IPS-15b (cell line): Measurements from ENCODE around the gene QDPR.

Experiments
- H3K27me3 ChIP-seq: one replicate; pipeline ENCODE4 v1.6.1; 2013; ENCODE audit warnings: low read length; ENCODE audit not compliant: control insufficient read depth, insufficient read depth
- H3K36me3 ChIP-seq: one replicate; pipeline ENCODE4 v1.6.1; 2013; ENCODE audit warnings: low read length; ENCODE audit not compliant: control insufficient read depth, insufficient read depth
- H3K4me1 ChIP-seq: one replicate; pipeline ENCODE4 v1.6.1; 2013; ENCODE audit warnings: mild to moderate bottlenecking, low read length; ENCODE audit not compliant: control insufficient read depth, insufficient read depth
- H3K4me3 ChIP-seq: one replicate; pipeline ENCODE4 v1.5.1; 2013; ENCODE audit warnings: low read depth, low read length
- H3K9ac ChIP-seq: one replicate; pipeline ENCODE4 v1.6.1; 2013; ENCODE audit warnings: low read depth, mild to moderate bottlenecking, low read length
- H3K9me3 ChIP-seq: one replicate; pipeline ENCODE4 v1.6.1; 2013; ENCODE audit warnings: mild to moderate bottlenecking, low read length; ENCODE audit not compliant: control insufficient read depth, insufficient read depth

Gene QDPR

GRCh38 chr4:17480955-17481354, 30.9 kb downstream of the QDPR start:
- Histone ChIP-seq H3K4me3 (no peak overlapping the region), H3K4me1 (no peaks in the 10 kb centered on the region), H3K9me3 (no peaks in the 10 kb centered on the region), H3K9ac (no peak overlapping the region), H3K36me3 (no peaks in the 10 kb centered on the region), H3K27me3 (no peaks in the 10 kb centered on the region)

DNA sequence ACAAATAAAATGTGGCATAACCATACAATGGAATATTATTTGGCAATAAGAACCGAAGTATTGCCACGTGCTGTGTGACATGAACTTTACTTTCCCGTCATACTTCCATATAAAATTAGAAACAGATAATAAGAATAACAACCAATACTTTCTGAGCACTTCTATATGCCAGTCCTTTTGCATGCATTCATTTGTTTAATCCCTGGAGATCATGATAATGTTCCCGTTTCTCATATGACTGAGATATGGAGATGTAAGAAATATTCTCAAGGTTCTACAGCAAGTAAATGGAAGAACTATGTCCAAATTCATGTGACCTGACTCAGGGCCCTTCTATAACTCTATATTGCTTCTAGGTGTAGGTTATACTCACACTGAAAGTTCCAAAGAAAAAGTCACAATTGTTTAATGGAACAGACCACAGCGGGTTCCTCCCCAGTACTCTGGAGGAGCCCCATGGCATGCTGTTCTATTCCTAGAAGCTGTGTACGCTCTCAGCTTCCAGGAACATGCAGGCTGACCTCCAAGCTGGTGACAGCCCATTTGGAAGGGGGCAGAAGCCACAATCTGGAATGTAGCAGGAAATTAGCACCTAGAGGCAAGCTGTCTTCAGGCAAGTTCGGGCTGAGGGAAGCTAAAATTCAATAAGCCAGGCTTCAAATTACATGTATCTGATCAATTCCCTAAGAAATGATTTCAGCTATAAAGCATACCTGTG, 31.5 kb downstream of the QDPR start:
- Histone ChIP-seq H3K4me1 (no peaks in the 10 kb centered on the region), H3K27me3 (no peaks in the 10 kb centered on the region), H3K9ac (no peak overlapping the region), H3K4me3 (no peak overlapping the region), H3K36me3 (no peaks in the 10 kb centered on the region), H3K9me3 (no peaks in the 10 kb centered on the region)

DNA sequence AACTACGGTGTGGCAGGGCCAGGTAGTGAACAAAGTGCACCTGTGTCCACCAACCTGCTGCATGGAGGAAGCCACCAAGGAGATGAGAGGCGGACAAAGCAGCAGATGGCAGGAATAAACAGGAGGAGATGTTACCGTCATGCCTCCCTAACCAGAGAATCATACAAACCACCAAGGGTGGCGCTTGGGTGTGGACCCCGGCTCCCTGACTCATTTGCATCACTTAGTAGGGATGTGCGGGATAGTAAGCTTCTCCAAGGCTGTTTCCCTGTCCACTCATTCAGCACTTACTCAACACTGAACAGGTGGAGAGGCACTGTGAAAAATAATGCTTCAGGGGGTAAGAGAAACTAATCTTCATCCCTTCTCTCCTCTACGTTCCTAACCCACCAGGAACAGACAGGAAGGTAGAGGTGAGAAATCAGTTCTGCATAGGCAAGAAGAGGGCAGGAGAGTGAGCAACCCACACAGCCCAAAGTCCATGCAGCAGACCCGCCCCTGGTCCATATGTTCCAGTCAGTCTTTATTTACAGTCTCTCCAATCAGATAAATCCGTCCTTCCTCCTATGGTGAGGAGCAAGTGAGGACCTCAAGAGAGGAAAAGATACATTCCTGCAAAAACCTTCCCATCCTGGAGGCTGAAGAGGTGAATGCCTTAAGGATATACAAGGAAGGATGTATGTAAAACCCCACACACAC, 34.0 kb downstream of the QDPR start:
- no peaks in the 10 kb centered on the region for H3K36me3 ChIP-seq
- H3K9me3 ChIP-seq, result no peaks in the 10 kb centered on the region
- no peak overlapping the region for H3K4me3 ChIP-seq
- H3K27me3 ChIP-seq, result no peaks in the 10 kb centered on the region
- no peaks in the 10 kb centered on the region for H3K4me1 ChIP-seq
- H3K9ac ChIP-seq, result no peak overlapping the region

DNA sequence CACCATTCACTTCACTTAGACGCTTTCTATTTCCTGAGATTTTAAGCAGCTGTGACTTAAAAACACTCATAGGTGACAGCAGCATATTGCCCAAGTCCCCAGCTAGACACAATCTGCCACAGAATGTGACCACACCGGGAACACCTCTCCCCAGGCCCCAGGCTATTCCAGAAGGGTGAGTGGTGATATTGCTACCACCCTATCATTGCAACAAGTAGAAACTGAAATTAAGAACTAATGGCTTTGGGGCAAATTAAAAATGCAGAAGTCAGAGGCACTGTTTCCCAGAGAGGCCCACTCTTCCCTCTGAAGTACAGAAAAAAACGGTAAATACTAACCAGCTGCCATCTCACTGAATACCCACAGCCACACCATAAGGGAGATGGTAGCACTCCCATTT, 35.0 kb downstream of the QDPR start:
- Histone ChIP-seq H3K9me3 (no peaks in the 10 kb centered on the region), H3K9ac (no peak overlapping the region), H3K4me1 (no peaks in the 10 kb centered on the region), H3K36me3 (no peaks in the 10 kb centered on the region), H3K4me3 (no peak overlapping the region), H3K27me3 (no peaks in the 10 kb centered on the region)

DNA sequence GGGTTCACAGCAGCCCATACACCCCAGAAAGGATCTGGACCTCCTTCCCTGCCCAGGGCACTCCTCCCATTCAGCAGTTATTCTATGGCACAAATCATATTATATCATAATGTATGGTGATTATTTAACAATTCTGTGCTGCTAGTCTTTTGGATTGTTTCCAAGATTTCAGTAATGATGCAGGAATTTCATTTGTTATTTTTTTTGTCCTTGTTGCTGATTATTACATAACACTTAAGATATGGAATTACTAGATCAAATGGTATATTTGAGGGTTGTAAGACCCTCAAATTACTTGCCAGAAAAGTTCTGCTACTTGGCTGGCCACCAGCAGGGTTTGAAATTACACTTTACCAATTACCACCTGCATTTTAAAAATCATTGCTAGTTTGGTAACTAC, 36.4 kb downstream of the QDPR start:
- H3K4me1 ChIP-seq, result no peaks in the 10 kb centered on the region
- no peaks in the 10 kb centered on the region for H3K36me3 ChIP-seq
- no peaks in the 10 kb centered on the region for H3K9me3 ChIP-seq
- no peaks in the 10 kb centered on the region for H3K27me3 ChIP-seq
- no peak overlapping the region for H3K4me3 ChIP-seq
- H3K9ac ChIP-seq, result no peak overlapping the region

- H3K4me3 ChIP-seq, result no peak overlapping the region
- no peaks in the 10 kb centered on the region for H3K27me3 ChIP-seq
- no peak overlapping the region for H3K9ac ChIP-seq
- H3K36me3 ChIP-seq, result no peaks in the 10 kb centered on the region
- H3K4me1 ChIP-seq, result no peaks in the 10 kb centered on the region
- no peaks in the 10 kb centered on the region for H3K9me3 ChIP-seq
These were observed 41.8 kb downstream of the QDPR start for GRCh38 chr4:17469931-17470674.

DNA sequence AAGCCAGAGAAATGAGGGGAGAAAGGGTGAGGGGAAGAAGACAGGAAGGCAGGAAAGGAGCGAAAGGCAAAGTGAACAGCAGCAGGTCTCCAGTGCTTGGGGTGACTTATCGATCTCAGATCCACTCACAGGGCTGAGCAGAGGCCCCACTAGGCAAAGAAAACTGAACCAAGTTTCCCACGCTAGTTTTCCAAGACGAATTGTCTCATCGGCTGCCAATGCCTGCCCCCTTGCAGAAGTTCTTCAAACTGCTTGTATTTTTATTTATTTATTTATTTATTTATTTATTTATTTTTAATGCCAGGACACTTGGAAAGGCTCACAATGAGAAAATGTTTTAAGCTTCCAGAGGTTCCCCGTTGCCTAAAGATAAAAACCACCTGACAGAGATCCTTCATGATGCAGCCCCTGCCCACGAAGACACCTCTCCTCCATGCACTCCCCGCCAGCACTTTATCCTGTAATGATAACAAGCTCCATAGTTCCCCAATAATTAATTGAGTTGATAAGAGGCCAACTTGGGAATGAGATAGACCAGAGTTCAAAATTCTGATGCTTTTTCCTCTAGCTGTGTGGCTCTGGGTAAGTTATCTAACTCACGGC, 43.2 kb downstream of the QDPR start:
- Histone ChIP-seq H3K9ac (no peak overlapping the region), H3K4me1 (no peaks in the 10 kb centered on the region), H3K36me3 (no peaks in the 10 kb centered on the region), H3K4me3 (no peak overlapping the region), H3K27me3 (no peaks in the 10 kb centered on the region), H3K9me3 (no peaks in the 10 kb centered on the region)

DNA sequence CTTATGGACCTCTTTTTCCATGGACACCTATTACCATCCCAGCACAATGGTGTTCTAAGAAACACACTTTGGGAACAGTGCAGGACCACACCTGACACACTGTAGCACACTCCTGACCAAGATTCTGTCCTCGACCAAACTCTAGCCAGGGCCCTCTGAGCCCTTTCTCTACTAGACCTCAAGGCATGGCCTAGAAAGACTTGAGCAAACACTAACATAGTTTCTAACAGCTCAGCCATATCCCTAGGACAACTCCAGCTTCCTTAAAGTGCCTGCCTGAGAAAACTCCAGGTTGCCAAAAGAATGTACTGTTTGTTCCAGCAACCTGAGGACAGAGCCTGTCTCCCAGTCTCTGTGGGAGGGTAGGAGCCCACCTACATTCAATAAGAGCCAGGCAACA, 48.3 kb downstream of the QDPR start:
- Histone ChIP-seq H3K36me3 (no peaks in the 10 kb centered on the region), H3K9me3 (no peaks in the 10 kb centered on the region), H3K27me3 (no peaks in the 10 kb centered on the region), H3K4me1 (no peaks in the 10 kb centered on the region), H3K4me3 (no peak overlapping the region), H3K9ac (no peak overlapping the region)

DNA sequence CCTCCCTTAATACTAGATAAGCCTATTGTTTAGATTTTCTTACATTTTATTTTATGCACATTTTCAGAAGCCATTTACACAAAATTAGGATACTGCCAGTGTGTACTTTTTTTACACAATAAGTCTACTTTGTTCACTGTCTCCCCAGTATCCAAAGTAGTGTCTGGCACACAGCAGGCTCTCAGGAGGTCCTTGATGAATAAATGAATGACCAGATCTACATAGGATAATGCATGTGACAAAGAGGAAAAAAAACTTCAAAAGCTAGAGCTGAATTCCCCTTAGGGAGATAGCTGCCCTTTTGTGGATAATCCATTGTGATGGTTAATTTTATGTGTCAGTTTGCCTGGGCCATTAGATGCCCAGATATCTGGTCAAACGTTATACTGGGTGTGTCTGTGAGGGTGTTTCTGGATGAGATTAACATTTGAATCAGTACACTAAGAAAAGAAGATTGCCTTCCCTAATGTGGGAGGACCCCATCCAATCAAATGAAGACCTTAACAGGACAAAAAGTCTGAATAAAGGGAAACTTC, 61.6 kb downstream of the QDPR start:
- Histone ChIP-seq H3K4me1 (no peaks in the 10 kb centered on the region), H3K4me3 (no peak overlapping the region), H3K9me3 (no peaks in the 10 kb centered on the region), H3K36me3 (no peaks in the 10 kb centered on the region), H3K27me3 (no peaks in the 10 kb centered on the region), H3K9ac (no peak overlapping the region)

GRCh38 chr4:17448689-17449088, 63.2 kb downstream of the QDPR start:
- Histone ChIP-seq H3K36me3 (no peaks in the 10 kb centered on the region), H3K9ac (no peak overlapping the region), H3K4me1 (no peaks in the 10 kb centered on the region), H3K4me3 (no peak overlapping the region), H3K27me3 (no peaks in the 10 kb centered on the region), H3K9me3 (no peaks in the 10 kb centered on the region)

DNA sequence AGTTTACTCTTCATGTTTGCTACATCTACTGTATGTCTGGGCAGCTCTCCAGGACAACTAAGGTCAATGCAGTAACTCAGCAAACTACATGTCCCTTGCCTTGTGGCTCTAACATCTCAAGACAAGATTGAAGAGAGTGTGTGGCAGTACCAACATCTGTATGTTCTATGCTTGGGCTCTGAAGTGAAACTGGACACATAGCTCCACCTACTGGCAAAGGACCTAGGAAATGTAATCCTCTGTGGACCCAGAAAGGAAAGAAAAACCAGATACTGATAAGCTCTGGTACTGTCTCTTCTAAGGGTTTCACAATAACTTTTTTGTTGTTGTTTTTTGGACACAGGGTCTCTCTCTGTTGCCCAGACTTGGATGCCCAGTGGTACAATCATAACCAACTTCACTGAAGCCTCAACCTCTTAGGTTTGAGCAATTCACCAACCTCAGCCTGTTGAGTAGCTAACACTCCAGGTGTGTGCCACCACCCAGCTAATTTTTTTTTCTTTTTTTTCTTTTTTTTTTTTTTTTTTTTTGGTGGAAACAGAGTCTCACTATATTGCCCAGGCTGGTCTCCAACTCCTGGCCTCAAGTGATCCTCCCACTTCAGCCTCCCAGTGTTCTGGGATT, 64.1 kb downstream of the QDPR start:
- no peaks in the 10 kb centered on the region for H3K4me1 ChIP-seq
- no peak overlapping the region for H3K9ac ChIP-seq
- no peak overlapping the region for H3K4me3 ChIP-seq
- no peaks in the 10 kb centered on the region for H3K36me3 ChIP-seq
- H3K9me3 ChIP-seq, result no peaks in the 10 kb centered on the region
- no peaks in the 10 kb centered on the region for H3K27me3 ChIP-seq
